Subcutaneous adipose tissue (tissue), 4 donors: ENCODE data around the gene CAPS2. TPM values are rescaled to one million over a fixed set of nuclear protein-coding genes. Genes with fewer than 3 reads are reported as not detected.

Source experiments
- total RNA-seq, 4 donors: library from RNA; depleted of rRNA; stranded (reverse); fragments of >200 nt; gene quantifications; one replicate each; pipeline ENCODE4 v1.1.0, GENCODE V29; 2016
- TF ChIP-seq, protein P1 (sequence below): fragments of 450-650 bp; IDR thresholded peaks from one replicate; pipeline ENCODE4 v1.5.1; 2016; ENCODE audit warnings: low read depth, mild to moderate bottlenecking, control low read depth, antibody characterized with exemption, moderate library complexity

The CAPS2 gene
- 10 to 100 TPM in 3 of 4 donors, 1 to 10 TPM in 1; 8.6 to 22.2 (median 14.9) TPM for total RNA-seq

DNA sequence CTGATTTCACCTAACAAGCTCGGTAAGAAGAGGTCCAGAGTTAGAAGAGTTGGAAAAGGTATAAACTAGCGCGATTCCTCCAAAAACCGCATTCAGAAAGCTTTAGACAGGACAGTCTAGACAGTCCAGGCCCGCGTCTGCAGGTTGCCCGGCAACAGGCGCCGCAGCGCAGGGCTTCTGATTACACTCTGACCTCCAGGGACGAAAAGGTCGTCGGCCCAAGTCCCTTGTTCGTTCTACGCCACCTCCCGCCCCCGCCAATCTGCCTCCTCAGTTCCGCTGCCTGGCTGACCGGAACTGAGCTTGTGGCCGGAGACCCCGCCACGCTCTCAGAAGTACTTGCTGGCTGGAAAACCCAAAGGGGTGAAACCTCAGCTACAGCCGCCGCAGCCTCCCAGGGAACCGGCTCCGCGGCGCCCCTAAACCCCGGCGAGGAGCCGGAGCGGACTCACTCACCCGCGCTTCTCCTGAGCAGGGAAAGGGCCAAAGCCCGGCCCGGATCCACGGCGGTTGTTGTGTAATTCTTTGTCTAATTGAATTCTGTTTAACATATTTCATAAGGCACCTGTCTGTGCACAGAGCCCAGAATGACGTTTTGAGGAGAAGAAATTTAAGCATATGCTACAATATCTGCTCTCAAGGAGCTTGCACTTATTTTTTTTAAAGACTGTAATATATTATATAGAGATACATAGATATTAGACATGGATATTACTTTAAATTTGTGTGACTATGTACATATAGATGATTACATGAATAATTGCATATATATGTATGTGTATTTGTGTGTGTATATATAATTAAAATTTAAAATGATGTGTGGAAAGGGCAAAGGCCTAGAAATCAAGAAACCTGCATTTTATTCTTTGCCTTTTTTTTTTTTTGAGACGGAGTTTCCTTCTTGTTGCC is at the start of gene CAPS2:
CAPS2 (minus strand) TSS at position 407 of the 909 bp plus-strand sequence. CDS start 3,826 bp downstream, outside the sequence.
- TF ChIP-seq, protein P1, sequence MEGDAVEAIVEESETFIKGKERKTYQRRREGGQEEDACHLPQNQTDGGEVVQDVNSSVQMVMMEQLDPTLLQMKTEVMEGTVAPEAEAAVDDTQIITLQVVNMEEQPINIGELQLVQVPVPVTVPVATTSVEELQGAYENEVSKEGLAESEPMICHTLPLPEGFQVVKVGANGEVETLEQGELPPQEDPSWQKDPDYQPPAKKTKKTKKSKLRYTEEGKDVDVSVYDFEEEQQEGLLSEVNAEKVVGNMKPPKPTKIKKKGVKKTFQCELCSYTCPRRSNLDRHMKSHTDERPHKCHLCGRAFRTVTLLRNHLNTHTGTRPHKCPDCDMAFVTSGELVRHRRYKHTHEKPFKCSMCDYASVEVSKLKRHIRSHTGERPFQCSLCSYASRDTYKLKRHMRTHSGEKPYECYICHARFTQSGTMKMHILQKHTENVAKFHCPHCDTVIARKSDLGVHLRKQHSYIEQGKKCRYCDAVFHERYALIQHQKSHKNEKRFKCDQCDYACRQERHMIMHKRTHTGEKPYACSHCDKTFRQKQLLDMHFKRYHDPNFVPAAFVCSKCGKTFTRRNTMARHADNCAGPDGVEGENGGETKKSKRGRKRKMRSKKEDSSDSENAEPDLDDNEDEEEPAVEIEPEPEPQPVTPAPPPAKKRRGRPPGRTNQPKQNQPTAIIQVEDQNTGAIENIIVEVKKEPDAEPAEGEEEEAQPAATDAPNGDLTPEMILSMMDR: no peak

DNA sequence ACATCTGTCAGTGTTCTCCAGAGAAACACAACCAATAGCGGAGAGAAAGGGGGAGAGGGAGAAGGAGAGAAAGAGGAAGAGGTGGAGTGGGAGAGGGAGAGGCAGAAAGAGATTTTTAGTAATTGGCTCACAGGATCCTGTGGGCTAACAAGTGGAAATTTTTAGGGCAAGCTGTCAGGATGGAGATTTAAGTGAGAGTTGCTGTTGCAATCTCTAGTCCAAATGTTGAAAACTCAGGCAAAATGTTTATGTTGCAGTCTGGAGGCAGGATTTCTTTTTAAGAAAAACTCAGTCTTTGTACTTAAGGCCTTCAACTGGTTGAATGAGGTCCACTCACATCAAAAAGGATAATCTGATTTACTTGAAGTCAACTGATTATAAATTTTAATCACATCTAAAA is 48.2 kb upstream of the CAPS2 start:
- TF ChIP-seq, protein P1: no peak

DNA sequence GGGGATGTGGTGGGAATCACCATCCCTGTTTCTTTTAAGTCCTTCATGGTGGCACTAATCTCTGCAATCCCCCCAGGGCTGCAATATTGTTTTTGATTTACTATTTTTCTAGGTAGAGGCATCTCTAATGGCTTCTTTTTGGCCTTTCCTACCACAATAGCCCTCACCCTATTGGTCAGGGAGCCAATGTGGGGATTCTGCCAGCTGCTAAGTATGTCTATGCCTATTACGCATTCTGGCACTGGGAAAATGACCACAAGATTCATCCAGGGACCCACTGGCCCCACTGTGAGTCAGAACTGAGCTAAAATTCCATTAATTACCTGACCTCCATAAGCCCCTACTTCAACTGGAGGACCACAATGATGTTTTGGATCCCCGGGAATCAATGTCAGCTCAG is 44.8 kb upstream of the CAPS2 start:
- TF ChIP-seq, protein P1: no peak

DNA sequence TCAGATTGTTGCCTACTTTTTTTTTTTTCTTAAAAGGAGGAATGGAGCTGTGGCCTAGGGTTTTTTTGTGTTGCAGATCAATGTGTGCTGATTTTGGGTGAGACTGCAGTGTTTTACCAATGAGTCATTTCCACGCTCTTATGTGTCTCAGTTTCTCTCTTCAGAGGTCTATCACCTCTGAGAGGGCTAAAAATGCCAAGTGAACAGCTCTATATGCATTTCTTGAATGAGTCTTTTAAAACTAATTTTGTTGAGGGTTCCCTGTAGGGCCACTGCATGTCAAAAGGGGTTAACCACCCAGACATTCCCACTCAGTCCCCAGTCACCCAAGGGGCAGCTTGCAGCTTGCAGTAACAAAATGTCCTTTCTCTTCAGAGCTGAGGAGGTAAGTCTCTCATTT is 36.5 kb upstream of the CAPS2 start:
- TF ChIP-seq, protein P1: no peak

DNA sequence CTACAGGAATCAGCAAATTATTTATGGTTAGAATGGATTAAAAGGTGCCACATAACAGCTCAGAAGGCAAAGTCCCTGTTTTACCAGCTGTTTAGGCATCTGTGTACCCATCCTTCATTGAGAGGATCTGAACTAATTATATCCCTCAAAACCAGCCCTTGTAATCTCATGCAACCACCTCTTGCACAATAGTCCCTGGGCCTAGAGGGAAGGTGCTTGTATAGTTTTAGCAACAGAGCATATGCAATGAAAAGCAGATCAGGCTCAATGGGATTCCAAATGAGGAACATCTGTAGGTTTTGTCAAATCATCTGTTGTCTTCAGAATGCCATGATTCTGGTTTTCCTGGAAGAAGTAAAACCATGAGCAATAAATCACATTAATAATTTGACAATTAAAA is 34.8 kb upstream of the CAPS2 start:
- TF ChIP-seq, protein P1: no peak

DNA sequence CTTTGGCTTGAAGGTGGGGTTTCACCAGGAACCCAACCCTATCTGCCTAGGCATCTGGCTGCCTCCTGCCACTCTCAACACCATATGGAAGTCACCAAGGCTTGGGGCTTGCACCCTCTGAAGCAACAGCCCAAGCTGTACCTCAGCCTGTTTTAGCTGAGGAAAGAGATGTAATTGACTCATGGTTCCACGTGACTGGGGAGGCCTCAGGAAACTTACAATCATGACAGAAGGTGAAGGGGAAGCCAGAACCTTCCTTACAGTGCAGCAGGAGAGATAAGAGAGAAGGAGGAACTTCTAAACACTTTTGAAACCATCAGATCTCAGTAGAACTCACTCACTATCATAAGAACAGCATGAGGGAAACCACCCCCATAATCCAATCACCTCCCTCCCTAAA is 31.3 kb upstream of the CAPS2 start:
- TF ChIP-seq, protein P1: no peak

DNA sequence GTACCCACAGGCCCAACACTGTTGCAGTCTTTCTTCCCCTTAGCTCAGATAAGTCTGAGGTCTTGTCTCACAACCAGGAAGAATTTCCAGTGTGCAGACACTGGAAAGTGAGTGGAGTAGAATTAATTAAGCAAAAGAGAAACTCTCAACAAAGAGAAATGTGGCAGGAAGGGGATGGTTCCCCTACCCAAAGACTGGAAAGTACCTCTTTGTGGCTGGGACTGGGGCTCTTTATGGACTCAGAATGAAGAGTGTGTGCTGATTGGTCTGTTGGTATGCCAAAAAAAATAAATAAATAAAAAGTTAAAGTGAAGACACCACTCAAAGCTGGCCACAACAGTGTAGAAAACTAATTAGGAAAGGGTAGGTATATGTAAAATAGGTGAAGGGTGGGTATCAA is 30.8 kb upstream of the CAPS2 start:
- TF ChIP-seq, protein P1: no peak
